Smooth muscle cell (in vitro differentiated cells): Measurements from ENCODE around the gene SORCS3. TPM values are rescaled to one million over a fixed set of nuclear protein-coding genes. Genes with fewer than 3 reads are reported as not detected.

Experiments
- DNase-seq: peaks from one replicate; lab custom pipeline; 2025; ENCODE audit not compliant: unreplicated experiment; lab: John Stamatoyannopoulos, UW
- H2AFZ ChIP-seq: fragments of 200-600 bp; sonication (generic); 2 replicates; pipeline ENCODE4 v1.6.0; 2016; ENCODE audit warnings: antibody characterized with exemption, low read depth, mild to moderate bottlenecking
- H3F3A ChIP-seq: fragments of 200-600 bp; sonication (generic); 2 replicates; pipeline ENCODE4 v1.6.0; 2017; ENCODE audit warnings: antibody characterized with exemption, low read depth
- H3K27ac ChIP-seq: fragments of 200-600 bp; sonication (generic); 2 replicates; pipeline ENCODE4 v1.5.1; 2016; ENCODE audit warnings: low read depth, mild to moderate bottlenecking
- H3K27me3 ChIP-seq: fragments of 200-600 bp; sonication (generic); 2 replicates; pipeline ENCODE4 v1.6.1; 2016; ENCODE audit warnings: low read depth, mild to moderate bottlenecking
- H3K36me3 ChIP-seq: fragments of 200-600 bp; sonication (generic); 2 replicates; pipeline ENCODE4 v1.5.1; 2016; ENCODE audit warnings: low read depth
- H3K4me1 ChIP-seq: fragments of 200-600 bp; sonication (generic); 2 replicates; pipeline ENCODE4 v1.5.1; 2016; ENCODE audit warnings: low read depth
- H3K4me2 ChIP-seq: fragments of 200-600 bp; sonication (generic); 2 replicates; pipeline ENCODE4 v1.6.0; 2016; ENCODE audit warnings: mild to moderate bottlenecking
- H3K4me3 ChIP-seq: fragments of 200-600 bp; sonication (generic); 2 replicates; pipeline ENCODE4 v1.5.1; 2016; ENCODE audit warnings: mild to moderate bottlenecking
- H3K79me2 ChIP-seq: fragments of 200-600 bp; sonication (generic); 2 replicates; pipeline ENCODE4 v1.6.0; 2016; ENCODE audit warnings: low read depth, mild to moderate bottlenecking
- H3K9ac ChIP-seq: fragments of 200-600 bp; sonication (generic); 2 replicates; pipeline ENCODE4 v1.6.0; 2016; ENCODE audit warnings: low read depth
- H3K9me3 ChIP-seq: fragments of 200-600 bp; sonication (generic); replicated peaks from 2 replicates; pipeline ENCODE4 v1.5.1; 2016; ENCODE audit warnings: low read depth
- H4K20me1 ChIP-seq: fragments of 200-600 bp; sonication (generic); 2 replicates; pipeline ENCODE4 v1.6.0; 2016; ENCODE audit warnings: low read depth
- CTCF ChIP-seq: fragments of 200-600 bp; sonication (generic); IDR thresholded peaks from 2 replicates; pipeline ENCODE4 v1.5.1; 2017; ENCODE audit warnings: borderline replicate concordance, mild to moderate bottlenecking, antibody characterized with exemption; ENCODE audit not compliant: insufficient read depth, poor library complexity, severe bottlenecking
- WGBS: methylation state at CpG from one replicate; pipeline ENCODE4 v1.1.7; 2016; ENCODE audit warnings: low lambda C conversion rate; 5-methylcytosine and 5-hydroxymethylcytosine counted together
- polyA plus RNA-seq: library from polyadenylated mRNA; unstranded; fragments of >200 nt; fragmentation: Nextera tagmentation; extraction: Ambion mirVana; gene quantifications from 2 replicates; pipeline ENCODE4 v1.2.1, GENCODE V29; 2016
- total RNA-seq: library from RNA; depleted of rRNA; stranded (reverse); fragments of >200 nt; gene quantifications from 2 replicates; pipeline ENCODE4 v1.2.3, GENCODE V29; 2014

SORCS3 gene
- total and polyA plus RNA-seq, 2 experiments from 2014 or later = not detected

DNA sequence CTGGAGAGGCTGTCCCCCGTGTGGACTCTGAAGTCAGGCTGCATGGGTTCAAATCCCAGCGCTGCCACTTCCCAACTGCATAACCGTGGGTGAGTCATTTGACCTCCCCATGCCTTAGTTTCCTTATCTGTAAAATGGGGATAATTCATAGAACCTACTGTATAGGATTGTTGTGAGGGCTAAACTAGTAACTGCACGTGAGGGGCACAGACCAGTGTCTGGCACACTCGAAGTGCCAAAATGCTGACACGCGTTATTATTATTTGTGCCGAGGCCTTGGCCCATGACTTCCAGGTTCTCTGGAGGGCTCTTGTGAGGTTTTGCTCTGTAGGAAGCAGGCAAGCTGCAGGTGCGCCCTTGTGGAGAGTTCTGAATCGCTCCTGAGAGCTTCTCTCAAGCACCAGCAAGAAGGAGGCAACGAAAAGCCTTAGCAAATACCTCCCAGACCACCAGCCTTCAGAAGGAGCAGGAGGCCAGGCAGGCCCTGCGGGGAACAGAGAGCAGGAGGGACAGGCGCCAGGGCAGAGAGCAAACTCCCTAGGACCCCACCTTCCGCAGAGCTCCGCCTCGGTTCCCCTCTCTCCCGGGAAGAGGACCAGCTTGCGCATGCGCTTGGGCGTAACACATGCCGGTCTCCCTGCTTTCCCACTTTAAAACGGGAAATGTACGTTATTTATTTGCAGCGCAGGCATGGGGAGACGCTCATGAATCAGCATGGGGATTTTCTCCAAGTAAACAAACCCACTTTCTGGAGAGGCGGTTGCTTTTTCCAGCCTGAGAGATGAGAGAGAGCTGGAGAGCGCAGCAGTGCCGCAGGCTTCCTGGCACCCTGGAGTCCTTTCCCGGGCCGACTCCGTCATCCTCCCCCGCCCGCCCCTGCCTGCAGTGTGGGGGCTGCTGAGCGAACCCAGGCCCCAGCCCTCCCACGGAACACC lies 39.6 kb downstream of the SORCS3 start:
- H2AFZ ChIP-seq = peak overlapping the region; percentile 92
- peak; percentile 7 for DNase-seq
- H3K4me2 ChIP-seq = peak overlapping the region; percentile 87
- TF ChIP-seq CTCF = no peak
- no peak overlapping the region for H3K9ac ChIP-seq
- H3K4me3 ChIP-seq = peak overlapping the region; percentile 51
- H3K27me3 ChIP-seq = peaks cover 29% of the 10 kb centered on the region
- no peaks in the 10 kb centered on the region for H4K20me1 ChIP-seq
- WGBS = 24% methylated on average over 35 of the region's 35 CpGs
- H3F3A ChIP-seq = no peaks in the 10 kb centered on the region
- peak overlapping the region; percentile 27 for H3K27ac ChIP-seq
- H3K36me3 ChIP-seq = no peaks in the 10 kb centered on the region
- no peaks in the 10 kb centered on the region for H3K4me1 ChIP-seq
- H3K79me2 ChIP-seq = no peaks in the 10 kb centered on the region
- H3K9me3 ChIP-seq = no peaks in the 10 kb centered on the region

DNA sequence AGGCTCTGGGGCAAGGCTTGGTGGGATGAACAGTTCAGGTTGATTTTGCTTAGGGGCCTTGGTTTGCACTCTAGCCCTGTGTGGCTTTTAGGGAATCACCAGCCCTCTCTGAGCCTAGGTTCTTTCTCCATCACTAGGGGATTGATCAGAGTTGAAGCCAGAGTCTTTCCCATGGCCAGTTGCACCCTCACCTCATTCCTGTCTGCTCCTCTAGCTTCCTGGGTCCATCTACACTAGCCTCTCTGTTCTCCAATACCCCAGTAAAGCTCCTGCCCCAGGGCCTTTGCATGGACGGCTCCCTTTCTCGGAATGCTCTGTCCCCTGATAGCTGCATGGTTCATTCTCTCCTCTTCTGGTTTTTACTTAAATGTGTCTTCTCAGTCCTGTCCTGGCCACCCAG lies 40.4 kb downstream of the SORCS3 start:
- H2AFZ ChIP-seq = peak overlapping the region; percentile 92
- TF ChIP-seq CTCF = no peak
- WGBS = 97% methylated on average over 2 of the region's 2 CpGs
- peaks cover 33% of the 10 kb centered on the region for H3K27me3 ChIP-seq
- H3K9ac ChIP-seq = no peak overlapping the region
- no peaks in the 10 kb centered on the region for H3K36me3 ChIP-seq
- H3K4me1 ChIP-seq = no peaks in the 10 kb centered on the region
- H4K20me1 ChIP-seq = no peaks in the 10 kb centered on the region
- H3K9me3 ChIP-seq = no peaks in the 10 kb centered on the region
- no peaks in the 10 kb centered on the region for H3F3A ChIP-seq
- peak overlapping the region; percentile 87 for H3K4me2 ChIP-seq
- peak overlapping the region; percentile 51 for H3K4me3 ChIP-seq
- H3K79me2 ChIP-seq = no peaks in the 10 kb centered on the region
- H3K27ac ChIP-seq = peak overlapping the region; percentile 27
- DNase-seq = no peak

GRCh38 chr10:104683567-104683966 lies 42.5 kb downstream of the SORCS3 start:
- DNase-seq = no peak
- 85% methylated on average over 1 of the region's 1 CpG for WGBS
- Histone ChIP-seq H3K4me1 (no peaks in the 10 kb centered on the region), H3K4me2 (no peak overlapping the region), H3F3A (no peaks in the 10 kb centered on the region), H3K9me3 (no peaks in the 10 kb centered on the region), H3K79me2 (no peaks in the 10 kb centered on the region), H3K4me3 (no peak overlapping the region), H4K20me1 (no peaks in the 10 kb centered on the region), H3K27ac (no peak overlapping the region), H2AFZ (no peak overlapping the region), H3K36me3 (no peaks in the 10 kb centered on the region), H3K9ac (no peak overlapping the region), H3K27me3 (peaks cover 42% of the 10 kb centered on the region)
- TF ChIP-seq CTCF = no peak
